Stimulated activated memory B cell treated with anti-CD40 and anti-IgM and Interleukin-4, amounts not matched to agents 10 μg/mL and 1 μg/mL and 100 μg/mL, for 72 hours (primary cell): ENCODE measurements around the gene PNMA6F.

Source experiments
- ATAC-seq: fragments of 150-1000 bp; cut with Tn5 transposase; 2 replicates; pipeline ENCODE4 v1.10.0; 2021
- H3K27ac Mint-ChIP-seq: one replicate; pipeline ENCODE4 v1.8.0; 2022; ENCODE audit warnings: mild to moderate bottlenecking, mixed read lengths
- H3K27me3 Mint-ChIP-seq: one replicate; pipeline ENCODE4 v1.8.0; 2022; ENCODE audit warnings: mixed read lengths
- H3K36me3 Mint-ChIP-seq: one replicate; pipeline ENCODE4 v1.8.0; 2022; ENCODE audit warnings: mixed read lengths
- H3K4me1 Mint-ChIP-seq: one replicate; pipeline ENCODE4 v1.8.0; 2022; ENCODE audit warnings: mixed read lengths
- H3K4me3 Mint-ChIP-seq: one replicate; pipeline ENCODE4 v1.8.0; 2022; ENCODE audit warnings: mild to moderate bottlenecking, moderate library complexity, mixed read lengths
- H3K9me3 Mint-ChIP-seq: one replicate; pipeline ENCODE4 v1.8.0; 2022; ENCODE audit warnings: mixed read lengths

Gene PNMA6F

DNA sequence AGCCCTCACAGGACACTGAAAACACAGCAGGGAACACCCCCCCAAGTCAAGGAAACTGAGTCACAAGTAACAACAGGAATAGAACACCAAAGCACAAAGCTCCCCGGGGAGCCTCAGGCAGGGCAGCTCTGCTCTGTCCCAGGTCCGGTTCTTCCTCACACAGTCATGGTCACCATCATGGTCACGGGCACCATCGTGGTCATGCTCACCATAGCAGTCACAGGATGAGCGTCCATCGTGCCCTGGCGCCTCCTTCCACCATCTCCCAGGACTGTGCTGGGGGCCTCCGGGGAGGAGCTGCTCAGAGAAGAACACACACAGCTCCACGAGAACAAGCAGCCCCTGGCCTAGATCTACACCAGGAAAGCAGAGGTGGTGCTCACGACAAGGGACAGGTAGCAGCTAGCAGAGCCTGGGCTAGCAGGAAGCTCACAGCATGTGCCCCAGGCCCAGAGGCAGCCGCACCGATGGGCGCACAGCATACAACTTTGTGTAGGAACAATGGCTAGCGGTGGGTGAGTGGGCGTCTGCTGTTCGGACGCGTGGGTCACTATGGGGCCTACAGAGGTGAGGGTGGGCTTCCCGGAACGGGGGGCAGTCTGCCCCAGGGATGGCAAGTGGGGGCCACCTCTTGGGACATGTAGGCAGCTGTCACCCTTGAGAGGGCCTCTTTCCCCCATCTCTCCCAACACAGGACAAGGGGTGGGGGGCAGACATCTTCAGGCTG is 3.4 kb downstream of the PNMA6F start:
- H3K27me3 Mint-ChIP-seq: peaks cover 11% of the 10 kb centered on the region
- H3K36me3 Mint-ChIP-seq: no peaks in the 10 kb centered on the region
- no peaks in the 10 kb centered on the region for H3K9me3 Mint-ChIP-seq
- H3K4me3 Mint-ChIP-seq: no peak overlapping the region
- H3K27ac Mint-ChIP-seq: no peak overlapping the region
- no peak for ATAC-seq
- no peaks in the 10 kb centered on the region for H3K4me1 Mint-ChIP-seq

DNA sequence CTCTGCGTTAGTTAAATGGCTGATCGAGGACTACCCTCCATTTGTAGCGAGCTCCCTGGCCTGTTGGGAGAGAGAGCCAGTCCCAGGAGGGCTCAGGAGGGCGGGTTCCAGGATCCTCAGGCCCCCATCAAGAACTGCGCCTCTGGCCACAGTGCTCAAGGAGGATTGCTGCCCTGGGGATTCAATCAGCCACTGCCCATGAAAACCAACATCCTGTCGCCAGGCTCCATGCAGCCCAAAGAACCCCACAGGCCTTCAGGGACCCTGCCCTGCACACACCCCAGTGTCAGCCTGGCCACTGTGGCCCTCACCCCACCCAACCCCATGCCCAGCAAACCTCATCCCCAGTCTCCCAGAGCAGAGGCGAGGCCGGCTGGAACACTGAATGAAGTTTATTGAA is 4.3 kb downstream of the PNMA6F start:
- Mint-ChIP-seq H3K27me3 (peaks cover 11% of the 10 kb centered on the region), H3K36me3 (no peaks in the 10 kb centered on the region), H3K4me1 (no peaks in the 10 kb centered on the region), H3K4me3 (no peak overlapping the region), H3K9me3 (no peaks in the 10 kb centered on the region), H3K27ac (no peak overlapping the region)
- no peak for ATAC-seq

DNA sequence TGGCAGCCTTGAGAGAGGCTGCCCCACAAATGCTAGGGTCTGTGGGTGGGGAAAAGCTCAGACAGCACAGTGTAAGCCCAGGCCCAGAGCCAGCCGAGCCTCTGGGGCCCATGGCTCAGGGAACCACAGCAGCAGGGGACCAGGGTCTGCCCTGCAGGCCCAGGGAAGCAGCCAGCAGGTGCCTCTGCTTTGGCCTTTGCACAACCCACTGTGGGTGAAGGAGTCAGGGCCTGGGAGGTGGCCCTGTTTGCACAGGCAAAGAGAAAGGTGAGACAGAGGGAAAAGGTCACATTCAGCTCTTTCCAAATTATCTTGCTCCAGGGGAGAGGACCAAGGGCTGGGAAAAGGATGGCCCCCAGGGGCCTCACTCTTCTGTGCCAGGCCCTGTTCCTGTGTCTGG is 8.7 kb downstream of the PNMA6F start:
- H3K9me3 Mint-ChIP-seq: no peaks in the 10 kb centered on the region
- H3K4me1 Mint-ChIP-seq: no peaks in the 10 kb centered on the region
- no peak for ATAC-seq
- no peak overlapping the region for H3K27ac Mint-ChIP-seq
- no peaks in the 10 kb centered on the region for H3K36me3 Mint-ChIP-seq
- H3K27me3 Mint-ChIP-seq: no peaks in the 10 kb centered on the region
- H3K4me3 Mint-ChIP-seq: no peak overlapping the region

DNA sequence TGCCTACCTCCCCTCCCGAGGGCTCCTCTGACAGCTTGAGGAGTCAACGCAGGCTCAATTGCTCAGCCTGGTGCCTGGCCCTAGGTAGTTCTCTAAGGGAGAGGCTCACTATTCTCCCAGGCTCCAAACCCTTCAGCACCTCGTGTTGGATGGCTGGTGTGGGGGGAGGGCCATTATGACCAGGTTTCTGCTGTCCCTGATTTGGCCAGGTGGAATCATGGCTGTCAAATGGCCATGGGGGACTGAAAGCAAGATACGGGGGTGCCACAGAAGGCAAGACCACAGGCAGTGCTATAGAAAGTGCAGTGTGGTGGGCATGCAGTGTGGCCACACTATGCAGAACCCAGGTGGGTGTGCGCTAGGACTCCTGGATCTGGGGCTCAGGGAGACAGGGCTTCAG is 9.5 kb downstream of the PNMA6F start:
- Mint-ChIP-seq H3K27me3 (no peaks in the 10 kb centered on the region), H3K27ac (no peak overlapping the region), H3K4me3 (no peak overlapping the region), H3K4me1 (no peaks in the 10 kb centered on the region), H3K36me3 (no peaks in the 10 kb centered on the region), H3K9me3 (no peaks in the 10 kb centered on the region)
- no peak for ATAC-seq

DNA sequence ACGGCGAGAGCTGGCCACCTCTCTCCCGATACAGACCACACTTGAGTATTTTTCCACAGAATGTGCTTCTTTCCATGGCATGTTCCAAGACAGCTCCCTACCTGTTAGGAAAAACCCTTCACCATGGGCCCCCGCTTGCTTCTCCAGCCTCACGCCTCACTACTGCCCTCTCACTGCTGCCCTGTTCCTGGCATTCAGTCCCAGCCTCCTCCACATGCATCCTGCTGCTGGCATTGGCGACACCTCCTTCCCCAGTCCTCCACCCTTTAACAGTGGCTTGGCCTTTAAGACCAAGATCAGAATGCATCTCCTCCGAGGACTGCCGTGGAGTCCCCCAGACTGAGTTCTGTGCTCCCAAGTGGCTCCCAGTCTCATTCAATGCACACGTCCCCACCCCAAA is 10.7 kb downstream of the PNMA6F start:
- H3K9me3 Mint-ChIP-seq: no peaks in the 10 kb centered on the region
- peaks cover 6% of the 10 kb centered on the region for H3K27me3 Mint-ChIP-seq
- no peaks in the 10 kb centered on the region for H3K4me1 Mint-ChIP-seq
- no peak overlapping the region for H3K27ac Mint-ChIP-seq
- no peak overlapping the region for H3K4me3 Mint-ChIP-seq
- no peak for ATAC-seq
- no peaks in the 10 kb centered on the region for H3K36me3 Mint-ChIP-seq

DNA sequence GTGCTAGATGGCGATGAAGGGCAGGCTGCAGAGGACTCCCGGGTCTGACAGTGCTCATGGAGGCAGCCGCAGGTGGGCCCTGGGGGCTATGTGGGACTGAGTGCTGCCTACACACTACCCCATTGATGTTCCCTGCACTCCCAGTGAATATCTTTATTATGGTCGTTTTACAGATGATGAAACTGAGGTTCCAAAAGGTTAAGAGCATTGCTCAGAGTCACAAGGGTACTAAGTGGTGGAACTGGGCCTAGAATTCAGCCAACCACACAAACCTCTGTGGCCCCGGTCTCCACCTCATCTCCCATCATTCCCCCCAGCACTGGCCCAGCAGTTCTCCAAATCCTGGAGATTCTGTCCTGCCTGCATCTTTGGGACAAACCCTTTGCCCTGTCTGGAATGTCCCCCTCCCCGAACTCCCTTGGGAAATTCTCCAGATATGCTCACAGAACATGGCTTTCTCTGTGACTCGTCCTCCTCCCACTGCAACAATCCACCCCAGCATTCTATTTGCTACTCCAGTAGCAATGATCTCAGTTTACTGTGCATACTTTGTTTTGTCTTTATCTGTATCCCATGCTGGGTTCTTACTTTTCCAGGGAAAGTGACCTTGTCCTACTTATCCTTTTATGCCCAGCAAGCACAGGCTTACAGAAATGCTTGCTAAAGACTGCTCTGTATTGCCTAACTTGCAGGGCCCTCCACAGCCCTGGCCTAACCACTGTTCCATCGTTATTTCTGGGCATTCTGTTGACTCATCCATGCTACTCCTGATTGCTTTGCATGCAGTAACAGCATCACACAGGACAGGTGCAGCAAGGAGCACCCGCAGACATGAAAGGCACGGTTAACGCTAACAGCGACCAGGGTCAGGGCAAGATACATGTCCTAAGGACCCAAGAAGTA is 14.0 kb downstream of the PNMA6F start:
- Mint-ChIP-seq H3K27ac (no peak overlapping the region), H3K36me3 (no peaks in the 10 kb centered on the region), H3K27me3 (peaks cover 35% of the 10 kb centered on the region), H3K4me1 (peaks cover 15% of the 10 kb centered on the region), H3K4me3 (no peak overlapping the region), H3K9me3 (no peaks in the 10 kb centered on the region)
- ATAC-seq: no peak

DNA sequence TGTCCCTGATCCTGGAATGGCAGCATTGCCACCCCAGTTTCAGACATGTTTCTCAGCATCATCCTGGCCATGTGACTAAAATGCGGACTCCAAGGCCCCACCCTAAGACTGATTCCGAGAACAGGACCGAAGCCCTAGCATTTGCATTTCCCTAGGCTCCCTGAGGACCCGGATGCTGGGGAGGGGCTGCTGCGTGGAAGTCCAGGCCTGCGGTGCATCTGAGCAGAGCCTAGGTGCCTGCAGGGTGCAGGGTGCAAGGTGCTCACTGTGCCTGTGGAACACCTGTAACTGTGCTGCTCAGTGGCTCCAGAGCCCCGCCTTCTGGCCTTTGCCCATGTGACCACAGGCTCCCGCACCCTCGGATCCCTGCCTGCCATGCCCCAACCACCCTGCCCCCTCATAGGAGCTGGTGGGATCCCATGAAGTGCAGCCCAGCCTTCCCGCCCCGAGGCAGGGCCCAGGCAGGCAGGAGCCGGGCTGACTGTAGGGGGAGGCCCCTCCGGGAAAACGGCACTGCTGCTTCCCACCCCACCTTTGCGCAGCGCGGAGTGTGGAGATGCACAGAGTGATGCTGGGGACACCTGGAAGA is 14.9 kb downstream of the PNMA6F start:
- no peaks in the 10 kb centered on the region for H3K36me3 Mint-ChIP-seq
- peaks cover 15% of the 10 kb centered on the region for H3K4me1 Mint-ChIP-seq
- H3K27me3 Mint-ChIP-seq: peaks cover 35% of the 10 kb centered on the region

DNA sequence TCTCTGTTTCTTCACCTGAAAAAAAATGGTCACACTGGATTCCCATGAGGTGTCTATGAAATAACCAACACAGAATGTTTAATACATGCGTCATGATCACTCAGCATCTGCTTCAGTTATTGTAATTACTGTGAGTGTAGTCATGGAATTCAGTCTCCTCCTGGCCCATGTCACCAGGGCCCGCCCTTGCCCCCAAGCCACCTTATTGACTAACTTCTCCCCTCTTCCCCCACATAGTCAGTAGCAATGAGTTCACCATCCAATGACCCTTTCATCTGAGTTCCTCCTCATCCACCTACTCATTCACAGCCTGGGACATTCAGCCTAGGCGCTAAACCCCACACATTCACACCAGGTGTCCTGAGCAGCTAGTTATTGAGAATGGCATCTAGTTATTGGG is 15.6 kb downstream of the PNMA6F start:
- no peak for ATAC-seq

More for the DNA sequence above, 14.9 kb downstream of the PNMA6F start:
- Mint-ChIP-seq H3K27ac (no peak overlapping the region), H3K4me3 (no peak overlapping the region), H3K9me3 (no peaks in the 10 kb centered on the region)
- ATAC-seq: no peak

DNA sequence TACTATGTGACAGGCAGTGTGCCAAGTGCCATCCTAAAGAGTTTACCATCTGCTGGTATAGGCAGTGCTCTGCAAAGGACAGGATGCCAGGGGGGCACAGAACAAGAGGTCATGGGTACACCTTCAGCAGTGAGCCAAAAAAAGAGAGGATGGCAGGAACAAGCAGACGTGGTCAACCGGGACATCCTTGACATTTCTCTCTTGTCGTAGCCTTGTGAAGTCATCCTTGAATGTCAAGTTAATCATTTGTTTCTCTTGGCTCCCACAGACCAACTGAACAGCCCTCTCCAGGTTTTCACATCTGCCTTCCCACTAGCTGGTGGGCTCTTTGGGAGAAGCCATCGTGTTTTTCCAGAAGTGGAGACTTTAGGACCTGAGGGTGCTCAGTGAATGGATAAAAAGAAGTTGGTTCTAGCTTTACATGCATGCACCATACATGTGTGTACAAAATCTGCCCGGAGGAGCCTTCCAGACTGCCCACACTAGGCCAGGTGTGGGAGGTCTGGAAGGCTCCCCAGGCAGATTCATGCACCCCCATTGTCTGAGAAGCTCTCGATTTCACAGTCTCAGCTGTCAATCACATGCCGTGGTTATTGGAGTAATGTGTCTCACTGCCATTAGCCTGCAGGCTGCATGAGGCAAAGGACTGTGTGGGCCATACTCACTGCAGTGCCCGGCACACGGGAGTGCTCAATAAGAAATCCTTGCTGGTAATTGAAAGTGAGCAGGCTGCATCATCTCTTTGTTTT is 16.4 kb downstream of the PNMA6F start:
- no peak overlapping the region for H3K4me3 Mint-ChIP-seq
- peaks cover 15% of the 10 kb centered on the region for H3K4me1 Mint-ChIP-seq
- H3K27me3 Mint-ChIP-seq: peaks cover 35% of the 10 kb centered on the region
- no peaks in the 10 kb centered on the region for H3K36me3 Mint-ChIP-seq
- peak overlapping the region; percentile 46 for H3K27ac Mint-ChIP-seq
- H3K9me3 Mint-ChIP-seq: no peaks in the 10 kb centered on the region
- peak; percentile 55 for ATAC-seq

More for the DNA sequence above, 15.6 kb downstream of the PNMA6F start:
- no peaks in the 10 kb centered on the region for H3K9me3 Mint-ChIP-seq
- peaks cover 15% of the 10 kb centered on the region for H3K4me1 Mint-ChIP-seq
- peaks cover 35% of the 10 kb centered on the region for H3K27me3 Mint-ChIP-seq
- no peaks in the 10 kb centered on the region for H3K36me3 Mint-ChIP-seq
- no peak overlapping the region for H3K4me3 Mint-ChIP-seq
- H3K27ac Mint-ChIP-seq: no peak overlapping the region

DNA sequence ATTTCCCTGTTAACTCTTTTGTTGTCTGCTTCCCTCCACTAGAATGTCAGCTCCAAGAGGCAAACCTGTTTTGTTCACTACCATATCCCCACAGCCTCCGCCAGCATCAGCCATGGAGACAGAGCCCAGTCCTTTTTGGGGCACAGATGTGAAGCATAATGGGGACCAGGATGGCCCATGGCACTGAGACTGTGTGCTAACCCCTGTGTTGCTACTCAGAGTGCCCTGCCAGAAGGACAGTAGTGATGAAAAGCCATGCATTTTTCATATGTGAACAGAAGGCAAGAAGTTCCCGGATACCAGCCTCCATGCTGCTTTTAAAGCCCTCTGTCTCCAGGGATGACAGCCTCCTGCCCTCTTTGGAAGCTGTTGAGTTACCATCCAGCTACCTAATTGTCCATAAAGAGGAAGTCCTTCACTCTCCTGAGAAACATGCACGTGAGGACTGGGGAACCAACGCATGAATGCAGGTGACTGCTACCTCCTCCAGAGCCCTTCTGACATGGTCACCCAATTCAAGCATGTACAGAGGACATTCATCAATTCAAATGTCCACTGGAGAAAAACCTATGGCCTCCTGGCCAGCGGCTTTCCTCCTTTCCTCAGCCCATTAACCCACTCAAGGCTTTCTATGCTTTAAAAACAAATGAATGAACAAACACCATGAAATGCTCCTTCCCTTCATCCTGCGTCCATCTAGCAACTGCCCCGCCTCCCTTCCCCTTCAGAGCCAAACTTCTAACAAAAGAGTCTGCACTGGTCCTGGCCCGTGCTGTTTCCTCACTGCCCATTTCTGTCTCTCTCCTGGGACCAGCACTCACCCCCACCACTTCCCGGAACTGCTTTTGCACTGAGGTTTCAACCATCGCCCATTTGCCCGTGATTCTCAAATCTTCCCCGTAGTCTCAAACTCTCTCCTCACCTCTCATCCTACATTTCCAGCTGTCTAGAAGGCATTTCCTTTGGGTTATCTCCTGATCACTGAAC is 18.0 kb downstream of the PNMA6F start:
- peaks cover 35% of the 10 kb centered on the region for H3K27me3 Mint-ChIP-seq
- ATAC-seq: no peak
- H3K4me1 Mint-ChIP-seq: peaks cover 15% of the 10 kb centered on the region
- no peak overlapping the region for H3K4me3 Mint-ChIP-seq
- no peaks in the 10 kb centered on the region for H3K9me3 Mint-ChIP-seq
- H3K36me3 Mint-ChIP-seq: no peaks in the 10 kb centered on the region
- H3K27ac Mint-ChIP-seq: no peak overlapping the region

DNA sequence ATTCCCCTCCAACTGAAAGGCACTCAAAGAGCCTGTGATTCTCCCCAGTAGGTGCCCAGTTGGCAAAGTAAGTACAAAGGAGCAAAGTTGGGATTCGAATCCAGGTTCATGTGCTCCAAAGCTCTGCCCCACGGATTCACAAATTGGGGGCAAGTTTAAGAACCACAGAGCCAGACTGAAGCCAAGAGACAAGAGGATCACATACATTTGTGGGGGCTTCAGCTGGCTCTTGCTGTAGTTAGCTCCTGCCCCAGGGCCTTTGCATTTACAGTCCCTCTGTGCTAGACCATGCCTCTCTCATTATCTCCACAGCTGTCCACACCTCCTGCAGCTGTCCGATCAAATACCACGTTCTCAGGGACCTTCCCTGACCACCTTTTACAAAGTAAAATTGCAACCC is 18.8 kb downstream of the PNMA6F start:
- Mint-ChIP-seq H3K4me3 (no peak overlapping the region), H3K36me3 (no peaks in the 10 kb centered on the region), H3K27ac (no peak overlapping the region), H3K27me3 (peaks cover 35% of the 10 kb centered on the region), H3K4me1 (peaks cover 15% of the 10 kb centered on the region), H3K9me3 (no peaks in the 10 kb centered on the region)
- no peak for ATAC-seq

DNA sequence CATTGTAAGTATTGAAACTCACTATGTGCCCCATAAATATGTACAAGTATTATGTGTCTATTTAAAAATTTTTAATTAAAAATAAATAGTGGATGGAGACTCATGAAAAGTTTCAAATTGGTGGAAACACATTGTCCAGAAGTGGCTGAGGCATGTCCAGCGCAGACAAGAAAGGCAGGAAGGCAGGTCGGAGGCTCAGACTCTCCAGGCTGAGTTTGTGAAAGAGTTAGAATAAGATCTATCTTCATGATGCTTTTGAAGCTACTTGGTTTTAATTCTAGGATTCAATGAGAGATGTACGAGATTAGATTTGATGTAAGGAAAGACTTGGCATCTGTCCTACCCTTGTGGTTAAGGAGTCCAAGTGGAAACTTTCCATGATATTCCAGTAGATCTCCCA is 19.8 kb downstream of the PNMA6F start:
- no peak overlapping the region for H3K27ac Mint-ChIP-seq
- no peak for ATAC-seq

DNA sequence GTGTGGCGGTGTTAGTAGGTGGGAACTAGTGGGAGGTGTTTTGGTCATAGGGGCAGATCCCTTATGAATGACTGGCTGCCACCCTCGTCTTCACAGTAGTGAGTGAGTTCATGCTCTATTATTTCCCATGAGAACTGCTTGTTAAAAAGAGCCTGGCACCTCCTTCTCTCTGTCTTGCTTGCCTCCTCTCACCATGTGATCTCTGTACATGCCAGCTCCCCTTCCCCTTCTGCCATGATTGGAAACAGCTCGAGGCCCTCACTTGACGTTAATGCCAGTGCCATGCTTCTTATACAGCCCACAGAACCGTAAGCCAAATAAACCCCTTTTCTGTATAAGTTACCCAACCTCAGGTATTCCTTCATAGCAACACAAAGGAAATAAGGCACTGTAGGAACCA is 21.7 kb downstream of the PNMA6F start:
- H3K4me3 Mint-ChIP-seq: no peak overlapping the region
- no peaks in the 10 kb centered on the region for H3K9me3 Mint-ChIP-seq
- H3K27me3 Mint-ChIP-seq: peaks cover 22% of the 10 kb centered on the region
- H3K27ac Mint-ChIP-seq: no peak overlapping the region
- ATAC-seq: no peak
- peaks cover 15% of the 10 kb centered on the region for H3K4me1 Mint-ChIP-seq
- H3K36me3 Mint-ChIP-seq: no peaks in the 10 kb centered on the region

More for the DNA sequence above, 19.8 kb downstream of the PNMA6F start:
- H3K36me3 Mint-ChIP-seq: no peaks in the 10 kb centered on the region
- H3K27me3 Mint-ChIP-seq: peaks cover 35% of the 10 kb centered on the region
- H3K4me3 Mint-ChIP-seq: no peak overlapping the region
- H3K4me1 Mint-ChIP-seq: peaks cover 15% of the 10 kb centered on the region
- H3K9me3 Mint-ChIP-seq: no peaks in the 10 kb centered on the region

DNA sequence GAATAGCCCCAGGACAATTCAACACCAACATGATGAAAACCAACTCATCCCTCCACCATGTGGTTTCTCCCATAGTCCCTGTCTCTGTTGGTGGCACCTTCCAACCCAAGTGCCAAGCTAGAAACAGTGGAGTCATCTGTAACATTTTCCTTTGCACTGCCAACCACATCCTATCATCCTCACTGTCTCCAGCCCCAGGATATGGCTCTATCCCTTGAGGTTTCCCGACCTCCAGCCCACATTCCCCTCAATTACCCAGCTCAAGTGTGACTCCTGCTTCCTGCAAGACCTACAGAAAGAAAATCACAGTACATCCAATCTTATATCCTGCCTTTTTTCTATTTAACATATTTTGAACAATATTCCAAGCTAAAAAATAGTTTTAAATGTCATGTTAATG is 24.2 kb downstream of the PNMA6F start:
- no peak overlapping the region for H3K4me3 Mint-ChIP-seq
- ATAC-seq: no peak
- peaks cover 12% of the 10 kb centered on the region for H3K4me1 Mint-ChIP-seq
- no peaks in the 10 kb centered on the region for H3K9me3 Mint-ChIP-seq
- no peaks in the 10 kb centered on the region for H3K36me3 Mint-ChIP-seq
- H3K27me3 Mint-ChIP-seq: peaks cover 8% of the 10 kb centered on the region
- H3K27ac Mint-ChIP-seq: no peak overlapping the region
